ENCODE measurements around the gene AKAIN1.

GRCh38 chr18:5146093-5146492, 51.0 kb downstream of the AKAIN1 start:
- no peak for TF ChIP-seq POLR2A (IDR thresholded peaks at IDR 0.05)
- TF ChIP-seq, protein P1, sequence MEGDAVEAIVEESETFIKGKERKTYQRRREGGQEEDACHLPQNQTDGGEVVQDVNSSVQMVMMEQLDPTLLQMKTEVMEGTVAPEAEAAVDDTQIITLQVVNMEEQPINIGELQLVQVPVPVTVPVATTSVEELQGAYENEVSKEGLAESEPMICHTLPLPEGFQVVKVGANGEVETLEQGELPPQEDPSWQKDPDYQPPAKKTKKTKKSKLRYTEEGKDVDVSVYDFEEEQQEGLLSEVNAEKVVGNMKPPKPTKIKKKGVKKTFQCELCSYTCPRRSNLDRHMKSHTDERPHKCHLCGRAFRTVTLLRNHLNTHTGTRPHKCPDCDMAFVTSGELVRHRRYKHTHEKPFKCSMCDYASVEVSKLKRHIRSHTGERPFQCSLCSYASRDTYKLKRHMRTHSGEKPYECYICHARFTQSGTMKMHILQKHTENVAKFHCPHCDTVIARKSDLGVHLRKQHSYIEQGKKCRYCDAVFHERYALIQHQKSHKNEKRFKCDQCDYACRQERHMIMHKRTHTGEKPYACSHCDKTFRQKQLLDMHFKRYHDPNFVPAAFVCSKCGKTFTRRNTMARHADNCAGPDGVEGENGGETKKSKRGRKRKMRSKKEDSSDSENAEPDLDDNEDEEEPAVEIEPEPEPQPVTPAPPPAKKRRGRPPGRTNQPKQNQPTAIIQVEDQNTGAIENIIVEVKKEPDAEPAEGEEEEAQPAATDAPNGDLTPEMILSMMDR (IDR thresholded peaks at IDR 0.05), result no peak
